DOHH2 (cell line): ENCODE measurements around the gene ANKS3.

Experiments
- CTCF ChIP-seq: fragments of 200-600 bp; sonication (generic); IDR thresholded peaks from one replicate; pipeline ENCODE4 v1.5.1; 2014; ENCODE audit warnings: antibody characterized with exemption, mild to moderate bottlenecking, low read depth, low read length; ENCODE audit not compliant: poor library complexity, severe bottlenecking
- EZH2phosphoT487 ChIP-seq: fragments of 200-600 bp; sonication (generic); IDR thresholded peaks from 2 replicates; pipeline ENCODE4 v1.6.1; 2017; ENCODE audit warnings: borderline replicate concordance, mild to moderate bottlenecking, antibody characterized with exemption, low read length, moderate library complexity, mixed read lengths

GRCh38 chr16:4704913-4705312 lies 29.2 kb downstream of the ANKS3 start:
- TF ChIP-seq CTCF (no peak), EZH2phosphoT487 (no peak)
